K562 (cell line): Measurements from ENCODE around the gene CDC45. TPM values are rescaled to one million over a fixed set of nuclear protein-coding genes. Genes with fewer than 3 reads are reported as not detected.

Experiments used
- CEBPB ChIP-seq: fragments of 450-650 bp; IDR thresholded peaks from 2 replicates; pipeline ENCODE4 v1.6.1; 2016; ENCODE audit warnings: missing genetic modification characterization, missing compliant biosample characterization
- E2F1 ChIP-seq: sonication (generic); formaldehyde crosslinking; IDR thresholded peaks from 2 replicates; pipeline ENCODE4 v1.8.1; 2023; ENCODE audit warnings: mild to moderate bottlenecking, missing genetic modification reagents, moderate library complexity
- GATA2 ChIP-seq: sonication (generic); formaldehyde crosslinking; IDR thresholded peaks from 2 replicates; pipeline ENCODE4 v1.4.0; 2020; ENCODE audit warnings: mild to moderate bottlenecking, missing genetic modification reagents
- HSF4 ChIP-seq: fragments of 250-450 bp; sonication (Bioruptor Pico); IDR thresholded peaks from 2 replicates; pipeline ENCODE4 v2.1.2; 2022; ENCODE audit warnings: mild to moderate bottlenecking, moderate library complexity, borderline replicate concordance
- ILK ChIP-seq: fragments of 450-650 bp; IDR thresholded peaks from 2 replicates; pipeline ENCODE4 v1.6.1; 2016; ENCODE audit warnings: missing genetic modification characterization, low read depth, mild to moderate bottlenecking, missing compliant biosample characterization, moderate library complexity, borderline replicate concordance
- LCOR ChIP-seq: sonication (generic); formaldehyde crosslinking; IDR thresholded peaks from 2 replicates; pipeline ENCODE4 v1.8.0; 2022; ENCODE audit warnings: mild to moderate bottlenecking, missing genetic modification reagents
- MED1 ChIP-seq: sonication (generic); formaldehyde crosslinking; IDR thresholded peaks from 2 replicates; pipeline ENCODE4 v1.8.1; 2023; ENCODE audit warnings: missing genetic modification reagents, borderline replicate concordance
- MGA ChIP-seq: fragments of 450-650 bp; IDR thresholded peaks from 2 replicates; pipeline ENCODE4 v1.6.1; 2016; ENCODE audit warnings: mild to moderate bottlenecking, moderate library complexity
- NR1H2 ChIP-seq: sonication (generic); formaldehyde crosslinking; IDR thresholded peaks from 2 replicates; pipeline ENCODE4 v1.4.0; 2020; ENCODE audit warnings: mild to moderate bottlenecking, missing genetic modification reagents
- NR4A1 ChIP-seq, 2 experiments: fragments of 250-450 bp in 1 of 2; fragments of 450-650 bp in 1 of 2; sonication (Bioruptor Pico) in 1 of 2; IDR thresholded peaks; 2 replicates each; pipeline versions ENCODE4 v1.4.0 to v1.6.1; 2016 to 2020; ENCODE audit warnings: mild to moderate bottlenecking in 2 of 2, missing compliant biosample characterization in 1 of 2, missing genetic modification characterization in 1 of 2, moderate library complexity in 1 of 2
- RBM25 ChIP-seq: fragments of 200-400 bp; formaldehyde crosslinking; IDR thresholded peaks from 2 replicates; pipeline ENCODE4 v1.6.1; 2018; ENCODE audit warnings: low read length, low read depth, moderate library complexity; ENCODE audit not compliant: severe bottlenecking
- SIN3B ChIP-seq: fragments of 450-650 bp; IDR thresholded peaks from 2 replicates; pipeline ENCODE4 v1.6.1; 2017; ENCODE audit warnings: low read depth, mild to moderate bottlenecking, moderate library complexity
- SPI1 ChIP-seq: IDR thresholded peaks from 2 replicates; pipeline ENCODE4 v1.6.1; 2011; ENCODE audit warnings: low read depth, low read length, control low read depth, borderline replicate concordance
- ZNF134 ChIP-seq: fragments of 250-450 bp; sonication (Bioruptor Pico); conservative IDR thresholded peaks from 2 replicates; pipeline ENCODE4 v1.4.0; 2020
- polyA plus RNA-seq, 8 experiments: library from polyadenylated mRNA; depleted of rRNA in 4 of 8; stranded (reverse) in 5 of 8; unstranded in 3 of 8; fragments of >200 nt; fragmentation: Nextera tagmentation in 2 of 8; fragmentation: Illumina TruSeq in 1 of 8; extraction: Ambion mirVana in 2 of 8; extraction: Trizol in 1 of 8; gene quantifications; 2 replicates each; pipeline versions ENCODE4 v1.2.1 to v1.2.3, GENCODE V29; 2011 to 2014; ENCODE audit warnings: inconsistent platforms in 1 of 8, missing spikeins in 1 of 8
- total RNA-seq, 7 experiments: library from RNA; depleted of rRNA in 6 of 7; stranded (reverse); fragments of >200 nt in 6 of 7; fragmentation: Illumina TruSeq in 2 of 7; extraction: Trizol in 2 of 7; gene quantifications; 2 replicates each; pipeline versions ENCODE4 v1.2.1 to v1.2.3, GENCODE V29; 2011 to 2021; ENCODE audit warnings: low replicate concordance in 1 of 7

The CDC45 gene
- total and polyA plus RNA-seq, 9 of the 15 experiments (the other 6 are each of a cell fraction or from before 2014, with no cell fraction given) = 251 to 580 (median 410) TPM

- TF ChIP-seq E2F1 (CRISPR knock-in tag) (no peak), NR4A1 (CRISPR knock-in tag; IDR thresholded peaks at IDR 0.05) (no peak), NR4A1 (tag; IDR thresholded peaks at IDR 0.05) (0 out of 2 replicates have a peak, but pooled peaks have one; percentile 24), SPI1 (no peak), GATA2 (CRISPR knock-in tag) (peak; percentile 26; the same call in 1 of the 2 replicates), SIN3B (0 out of 2 replicates have a peak, but pooled peaks have one; percentile 30), NR1H2 (CRISPR knock-in tag) (0 out of 2 replicates have a peak, but pooled peaks have one; percentile 56), ILK (tag) (no peak; the same call in 1 of the 2 replicates), RBM25 (no peak), MGA (no peak), CEBPB (no peak), MED1 (CRISPR knock-in tag) (0 out of 2 replicates have a peak, but pooled peaks have one; percentile 89), ZNF134 (CRISPR knock-in tag) (no peak), LCOR (CRISPR knock-in tag) (0 out of 2 replicates have a peak, but pooled peaks have one; percentile 20), HSF4 (CRISPR knock-in tag) (no peak)
These were observed 16.0 kb downstream of the CDC45 start (continued) for GRCh38 chr22:19495562-19496323.
